Eye (tissue), 1 donor: ENCODE measurements around the gene PTPRN2.
"Not testable (repeated sequence)": the region's sequence is repeated elsewhere in the genome, so short reads cannot be mapped to it uniquely, and the experiment has no call there.

ENCODE experiments used
- DNase-seq: peaks from one replicate; pipeline ENCODE4 v3.0.0-alpha.2; 2015

PTPRN2 gene

GRCh38 chr7:158550394-158550700 is 37.3 kb downstream of the PTPRN2 start:
- DNase-seq, result no peak

GRCh38 chr7:158549616-158550393 is 37.8 kb downstream of the PTPRN2 start:
- DNase-seq, result peak; percentile 61

- no peak for DNase-seq
Observed at GRCh38 chr7:158549176-158549615, 38.4 kb downstream of the PTPRN2 start.

- DNase-seq, result no peak
Observed at GRCh38 chr7:158548726-158549125, 38.9 kb downstream of the PTPRN2 start.

- DNase-seq, result no peak
Observed at GRCh38 chr7:158547817-158548216, 39.8 kb downstream of the PTPRN2 start.

GRCh38 chr7:158546626-158547025 is 41.0 kb downstream of the PTPRN2 start:
- DNase-seq, result no peak

GRCh38 chr7:158546214-158546613 is 41.4 kb downstream of the PTPRN2 start:
- DNase-seq, result no peak

GRCh38 chr7:158544708-158545107 is 42.9 kb downstream of the PTPRN2 start:
- no peak for DNase-seq

GRCh38 chr7:158543840-158544239 is 43.8 kb downstream of the PTPRN2 start:
- DNase-seq, result no peak

GRCh38 chr7:158542651-158543566 is 44.7 kb downstream of the PTPRN2 start:
- DNase-seq, result no peak

- no peak for DNase-seq
Observed at GRCh38 chr7:158541346-158542010, 46.1 kb downstream of the PTPRN2 start.

- no peak for DNase-seq
Observed at GRCh38 chr7:158539711-158540146, 47.9 kb downstream of the PTPRN2 start.

- DNase-seq, result no peak
Observed at GRCh38 chr7:158538156-158538946, 49.3 kb downstream of the PTPRN2 start.

- DNase-seq, result no peak
Observed at GRCh38 chr7:158537516-158537882, 50.1 kb downstream of the PTPRN2 start.

GRCh38 chr7:158536871-158537515 is 50.6 kb downstream of the PTPRN2 start:
- DNase-seq, result no peak

GRCh38 chr7:158535079-158535478 is 52.5 kb downstream of the PTPRN2 start:
- DNase-seq, result no peak

- DNase-seq, result no peak
Observed at GRCh38 chr7:158534598-158534997, 53.0 kb downstream of the PTPRN2 start.

GRCh38 chr7:158534134-158534515 is 53.5 kb downstream of the PTPRN2 start:
- not testable (repeated sequence) for DNase-seq

- no peak for DNase-seq
Observed at GRCh38 chr7:158533386-158534133, 54.1 kb downstream of the PTPRN2 start.

GRCh38 chr7:158532093-158532627 is 55.5 kb downstream of the PTPRN2 start:
- DNase-seq, result no peak

- DNase-seq, result no peak
Observed at GRCh38 chr7:158531661-158532060, 56.0 kb downstream of the PTPRN2 start.
